Tibial artery (tissue), 4 donors: ENCODE measurements around the gene MGAT1.

Experiments used
- DNase-seq, 2 donors: peaks; one replicate each; pipeline ENCODE4 v3.0.0-alpha.2; 2019
- H3K27ac ChIP-seq, 2 donors: fragments of 200-600 bp; sonication (generic) in 1 of 2; 1 replicate in 1 of 2; 2 replicates in 1 of 2; pipeline ENCODE4 v1.5.1; 2018 to 2019; ENCODE audit warnings: mild to moderate bottlenecking in 1 of 2
- H3K27me3 ChIP-seq, 2 donors: fragments of 200-600 bp; sonication (generic) in 1 of 2; one replicate each; pipeline versions ENCODE4 v1.5.1 to v1.6.0; 2016 to 2019
- H3K36me3 ChIP-seq, 3 donors: fragments of 200-600 bp; sonication (generic) in 2 of 3; one replicate each; pipeline ENCODE4 v1.5.1; 2016 to 2019; ENCODE audit warnings: mild to moderate bottlenecking in 2 of 3
- H3K4me1 ChIP-seq, 4 donors: fragments of 200-600 bp; sonication (generic) in 2 of 4; 1 replicate in 3 of 4; 2 replicates in 1 of 4; pipeline ENCODE4 v1.5.1; 2016 to 2019
- H3K4me3 ChIP-seq, 2 donors: fragments of 200-600 bp; sonication (generic) in 1 of 2; 1 replicate in 1 of 2; 2 replicates in 1 of 2; pipeline ENCODE4 v1.5.1; 2018 to 2019; ENCODE audit warnings: mild to moderate bottlenecking in 2 of 2
- H3K9me3 ChIP-seq, 3 donors: fragments of 200-600 bp; sonication (generic) in 1 of 3; one replicate each; pipeline ENCODE4 v1.5.1; 2016 to 2019
- intact Hi-C: fragments of 100-400 bp; cut with DNase I; formaldehyde crosslinking; loops from one replicate; pipeline ENCODE4 v1.15.0; 2023; ENCODE audit warnings: low total_unique reads
- TF ChIP-seq, protein P1 (sequence below), 2 experiments: fragments of 200-600 bp in 1 of 2; fragments of 450-650 bp in 1 of 2; IDR thresholded peaks; one replicate each; pipeline ENCODE4 v1.5.1; 2017 to 2019; ENCODE audit warnings: antibody characterized with exemption in 2 of 2, mild to moderate bottlenecking in 1 of 2, moderate library complexity in 1 of 2

The MGAT1 gene

DNA sequence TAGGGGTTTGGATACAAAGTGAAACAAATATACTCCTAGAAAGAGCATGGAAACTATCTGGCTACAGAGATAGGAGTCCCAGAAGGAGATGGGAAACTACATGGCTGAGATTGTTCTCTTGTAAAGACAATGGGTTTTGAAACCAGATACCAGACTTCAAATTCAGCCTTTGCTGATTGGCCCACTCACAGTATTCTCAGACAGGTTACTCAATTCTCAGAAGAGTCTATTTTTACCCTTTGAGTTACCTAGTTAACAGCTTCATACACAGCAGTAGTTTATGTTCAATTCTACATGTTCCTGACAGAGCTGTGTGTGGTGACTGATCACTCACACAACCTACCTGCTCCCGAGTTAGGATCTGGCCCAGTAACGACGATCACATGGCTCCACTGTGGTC, 44.4 kb upstream of the MGAT1 start:
- Histone ChIP-seq H3K36me3 (peaks cover 58 to 66% (median 64%) of the 10 kb centered on the region in 3 donors), H3K9me3 (peaks cover 0 to 38% (median 18%) of the 10 kb centered on the region in 3 donors), H3K4me1 (no peaks in the 10 kb centered on the region), H3K4me3 (no peak overlapping the region), H3K27ac (no peak overlapping the region), H3K27me3 (no peaks in the 10 kb centered on the region)
- TF ChIP-seq, protein P1, sequence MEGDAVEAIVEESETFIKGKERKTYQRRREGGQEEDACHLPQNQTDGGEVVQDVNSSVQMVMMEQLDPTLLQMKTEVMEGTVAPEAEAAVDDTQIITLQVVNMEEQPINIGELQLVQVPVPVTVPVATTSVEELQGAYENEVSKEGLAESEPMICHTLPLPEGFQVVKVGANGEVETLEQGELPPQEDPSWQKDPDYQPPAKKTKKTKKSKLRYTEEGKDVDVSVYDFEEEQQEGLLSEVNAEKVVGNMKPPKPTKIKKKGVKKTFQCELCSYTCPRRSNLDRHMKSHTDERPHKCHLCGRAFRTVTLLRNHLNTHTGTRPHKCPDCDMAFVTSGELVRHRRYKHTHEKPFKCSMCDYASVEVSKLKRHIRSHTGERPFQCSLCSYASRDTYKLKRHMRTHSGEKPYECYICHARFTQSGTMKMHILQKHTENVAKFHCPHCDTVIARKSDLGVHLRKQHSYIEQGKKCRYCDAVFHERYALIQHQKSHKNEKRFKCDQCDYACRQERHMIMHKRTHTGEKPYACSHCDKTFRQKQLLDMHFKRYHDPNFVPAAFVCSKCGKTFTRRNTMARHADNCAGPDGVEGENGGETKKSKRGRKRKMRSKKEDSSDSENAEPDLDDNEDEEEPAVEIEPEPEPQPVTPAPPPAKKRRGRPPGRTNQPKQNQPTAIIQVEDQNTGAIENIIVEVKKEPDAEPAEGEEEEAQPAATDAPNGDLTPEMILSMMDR (IDR thresholded peaks at IDR 0.05) = no peak
- intact Hi-C loops = no loop called here
- no peak for DNase-seq

DNA sequence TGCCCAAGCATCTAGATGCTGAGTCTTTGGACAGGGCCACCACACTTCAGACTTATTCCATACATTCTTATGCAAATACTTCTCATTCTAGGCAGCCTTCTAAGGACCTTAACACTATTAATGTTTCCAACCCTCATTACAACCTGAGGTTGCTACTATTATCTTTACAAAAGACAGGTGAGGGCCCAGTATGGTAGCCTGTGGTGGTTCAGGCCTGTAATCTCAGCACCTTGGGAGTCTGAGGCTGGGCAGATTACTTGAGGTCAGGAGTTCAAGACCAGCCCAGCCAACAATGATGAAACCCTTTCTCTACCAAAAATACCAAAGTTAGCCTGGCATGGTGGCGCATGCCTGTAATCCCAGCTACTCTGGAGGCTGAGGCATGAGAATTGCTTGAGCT, 42.3 kb upstream of the MGAT1 start:
- no peak overlapping the region for H3K4me3 ChIP-seq
- peaks cover 0 to 18% (median 18%) of the 10 kb centered on the region in 3 donors for H3K9me3 ChIP-seq
- intact Hi-C loops = no loop called here
- H3K27ac ChIP-seq = no peak overlapping the region
- no peaks in the 10 kb centered on the region for H3K27me3 ChIP-seq
- H3K36me3 ChIP-seq = peaks cover 37 to 46% (median 42%) of the 10 kb centered on the region in 3 donors
- DNase-seq = no peak
- H3K4me1 ChIP-seq = no peaks in the 10 kb centered on the region
- TF ChIP-seq, protein P1 (IDR thresholded peaks at IDR 0.05) = no peak

DNA sequence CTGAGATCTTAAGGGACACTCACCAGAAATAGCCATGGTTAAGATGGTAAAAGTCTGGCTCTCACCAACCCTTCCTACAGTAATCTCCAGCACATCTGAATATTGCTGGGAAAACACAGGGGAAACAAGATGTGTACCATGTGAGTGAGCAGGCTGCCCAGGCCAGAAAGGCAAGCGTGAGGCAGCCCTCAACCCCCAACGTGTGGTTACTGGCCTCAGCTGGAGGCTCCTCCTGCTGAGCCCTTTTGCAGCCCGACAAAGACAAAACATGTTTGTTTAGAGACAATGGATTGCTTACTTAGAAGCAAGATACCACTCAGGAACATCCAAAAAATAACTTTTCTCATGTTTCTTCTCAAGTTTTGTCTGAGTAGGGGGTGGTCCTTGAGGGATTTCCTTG, 41.8 kb upstream of the MGAT1 start:
- intact Hi-C loops = no loop called here

DNA sequence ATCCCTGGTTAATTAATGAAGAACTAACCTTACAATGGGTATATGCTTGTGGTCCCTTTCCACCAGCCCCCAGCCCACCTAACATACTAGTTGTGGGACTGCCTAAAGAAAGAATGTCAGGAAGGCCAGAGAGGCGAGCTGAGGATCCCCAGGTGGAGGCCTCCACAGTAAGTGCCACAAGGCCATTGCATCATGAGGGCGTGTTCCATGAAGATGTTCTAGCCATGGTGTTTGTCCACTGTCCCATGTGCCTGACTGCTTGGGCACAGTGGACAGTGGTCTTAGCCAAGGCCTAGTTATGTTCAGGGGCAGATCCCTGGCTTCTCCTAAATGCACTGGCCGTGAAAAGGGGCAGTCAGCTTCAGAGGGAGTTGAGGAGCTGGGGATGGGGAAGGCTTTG, 37.3 kb upstream of the MGAT1 start:
- TF ChIP-seq, protein P1 (IDR thresholded peaks at IDR 0.05) = no peak
- no peak overlapping the region for H3K27ac ChIP-seq
- H3K9me3 ChIP-seq = no peaks in the 10 kb centered on the region

More for the DNA sequence above, 41.8 kb upstream of the MGAT1 start:
- Histone ChIP-seq H3K4me3 (no peak overlapping the region), H3K36me3 (peaks cover 32 to 41% (median 38%) of the 10 kb centered on the region in 3 donors), H3K27me3 (no peaks in the 10 kb centered on the region), H3K4me1 (no peaks in the 10 kb centered on the region), H3K27ac (no peak overlapping the region), H3K9me3 (peaks cover 0 to 14% (median 13%) of the 10 kb centered on the region in 3 donors)
- TF ChIP-seq, protein P1 (IDR thresholded peaks at IDR 0.05) = no peak
- DNase-seq = no peak

DNA sequence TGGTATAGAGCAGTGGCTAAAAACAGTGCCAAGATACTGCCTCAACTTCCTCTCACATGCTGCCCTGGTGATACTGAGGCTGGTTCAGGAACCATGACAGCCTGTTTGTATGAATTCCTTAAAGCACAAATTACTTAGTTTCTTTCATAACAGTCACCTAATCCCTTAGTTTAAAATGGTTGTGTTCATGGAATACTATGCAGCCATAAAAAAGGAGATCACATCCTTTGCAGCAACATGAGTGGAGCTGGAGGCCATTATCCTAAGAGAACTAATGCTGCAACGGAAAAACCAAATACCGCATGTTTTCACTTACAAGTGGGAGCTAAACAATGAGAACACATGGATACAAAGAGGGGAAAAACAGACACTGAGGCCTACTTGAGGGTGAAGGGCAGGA, 36.6 kb upstream of the MGAT1 start:
- no peak for DNase-seq
- Histone ChIP-seq H3K4me3 (no peak overlapping the region), H3K27me3 (no peaks in the 10 kb centered on the region), H3K9me3 (no peaks in the 10 kb centered on the region), H3K27ac (no peak overlapping the region), H3K4me1 (no peaks in the 10 kb centered on the region), H3K36me3 (peaks cover 10 to 31% (median 20%) of the 10 kb centered on the region in 3 donors)
- TF ChIP-seq, protein P1 (IDR thresholded peaks at IDR 0.05) = no peak
- intact Hi-C loops = no loop called here

More for the DNA sequence above, 37.3 kb upstream of the MGAT1 start:
- no peak for DNase-seq
- no peaks in the 10 kb centered on the region for H3K4me1 ChIP-seq
- no peak overlapping the region for H3K4me3 ChIP-seq
- intact Hi-C loops = no loop called here
- H3K27me3 ChIP-seq = no peaks in the 10 kb centered on the region
- H3K36me3 ChIP-seq = peaks cover 10 to 24% (median 13%) of the 10 kb centered on the region in 3 donors

DNA sequence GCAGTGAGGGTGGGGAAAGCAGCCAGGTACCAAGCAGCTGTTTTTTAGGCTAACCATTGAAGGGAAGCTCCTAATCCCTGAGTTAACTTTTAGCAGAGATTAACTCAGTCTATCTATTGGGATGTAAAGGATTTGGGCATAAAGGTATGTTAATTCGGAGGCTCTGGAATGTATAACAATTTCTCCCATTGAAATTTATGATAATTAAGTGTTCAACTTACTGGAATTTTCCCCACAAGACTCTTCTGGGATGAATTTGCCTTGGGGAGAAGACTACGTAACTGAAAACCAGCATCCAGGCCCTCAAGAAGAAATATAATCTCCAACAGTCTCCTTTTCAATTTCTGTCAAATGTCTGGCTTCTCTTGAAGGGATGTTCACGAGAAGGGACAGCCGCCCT, 34.9 kb upstream of the MGAT1 start:
- no peak for DNase-seq
- intact Hi-C loops = no loop called here
- H3K27me3 ChIP-seq = no peaks in the 10 kb centered on the region
- peaks cover 0 to 8% (median 6%) of the 10 kb centered on the region in 4 donors for H3K4me1 ChIP-seq
- H3K27ac ChIP-seq = no peak overlapping the region
- H3K4me3 ChIP-seq = no peak overlapping the region
- TF ChIP-seq, protein P1 (IDR thresholded peaks at IDR 0.05) = no peak
- H3K9me3 ChIP-seq = no peaks in the 10 kb centered on the region
- H3K36me3 ChIP-seq = peaks cover 10 to 33% (median 20%) of the 10 kb centered on the region in 3 donors
